ENCODE data around the gene JAK1.
A peak's percentile ranks its signal among the peaks of the same experiment; 100 is the strongest.

Gene JAK1

GRCh38 chr1:64966158-64966971 is at the start of gene JAK1:
TSS of gene JAK1 (minus strand) at chr1:64966549. CDS start at chr1:64886264, 80,285 bp downstream.
- TF ChIP-seq CTCF (IDR thresholded peaks at IDR 0.05; ENCODE audit: low read depth, low read length), result no peak
- peak within 1 kb of the TSS; percentile 99 for H3K4me3 ChIP-seq (ENCODE audit: low read depth, low read length)

GRCh38 chr1:65014321-65014720 is 48.0 kb upstream of the JAK1 start:
- TF ChIP-seq CTCF (IDR thresholded peaks at IDR 0.05; ENCODE audit: low read depth, low read length), result no peak
- H3K4me3 ChIP-seq (ENCODE audit: low read depth, low read length), result no peak overlapping the region

- H3K4me3 ChIP-seq (ENCODE audit: low read depth, low read length), result no peak overlapping the region
- no peak for TF ChIP-seq CTCF (IDR thresholded peaks at IDR 0.05; ENCODE audit: low read depth, low read length)
Measured at GRCh38 chr1:65011983-65012382, 45.6 kb upstream of the JAK1 start.

- TF ChIP-seq CTCF (IDR thresholded peaks at IDR 0.05; ENCODE audit: low read depth, low read length), result no peak
- H3K4me3 ChIP-seq (ENCODE audit: low read depth, low read length), result no peak overlapping the region
Measured at GRCh38 chr1:65009724-65010420, 43.5 kb upstream of the JAK1 start.

- H3K4me3 ChIP-seq (ENCODE audit: low read depth, low read length), result no peak overlapping the region
- no peak for TF ChIP-seq CTCF (IDR thresholded peaks at IDR 0.05; ENCODE audit: low read depth, low read length)
Measured at GRCh38 chr1:65009176-65009575, 42.8 kb upstream of the JAK1 start.

GRCh38 chr1:65006806-65007205 is 40.5 kb upstream of the JAK1 start:
- no peak for TF ChIP-seq CTCF (IDR thresholded peaks at IDR 0.05; ENCODE audit: low read depth, low read length)
- H3K4me3 ChIP-seq (ENCODE audit: low read depth, low read length), result no peak overlapping the region

GRCh38 chr1:65003316-65003664 is 36.9 kb upstream of the JAK1 start:
- TF ChIP-seq CTCF (IDR thresholded peaks at IDR 0.05; ENCODE audit: low read depth, low read length), result no peak
- H3K4me3 ChIP-seq (ENCODE audit: low read depth, low read length), result peak overlapping the region; percentile 70
